A673 (cell line): ENCODE results near the gene DDAH1. TPM values are rescaled to one million over a fixed set of nuclear protein-coding genes. Genes with fewer than 3 reads are reported as not detected.

Source experiments
- BruUV-seq: library from RNA; stranded (reverse); fragments of 400-500 nt; replicated peaks from 2 replicates; lab custom pipeline; 2021; lab: Mats Ljungman, UMichigan
- CTCF ChIA-PET: fragments of 300-600 bp; sonication (Branson Sonifier 250); formaldehyde crosslinking; loops from one replicate; lab custom pipeline; 2022; ENCODE audit warnings: antibody characterized with exemption; lab: Charles Lee
- POLR2A ChIA-PET: fragments of 300-600 bp; sonication (Branson Sonifier 250); formaldehyde crosslinking; loops from one replicate; lab custom pipeline; 2022; ENCODE audit warnings: antibody characterized with exemption; ENCODE audit not compliant: low non-redundant PET; lab: Charles Lee
- DNase-seq: peaks from one replicate; pipeline ENCODE4 v3.0.0-alpha.2; 2015; ENCODE audit warnings: low spot score
- H3K27ac ChIP-seq: fragments of 200-600 bp; sonication (generic); 2 replicates; pipeline ENCODE4 v1.5.1; 2016; ENCODE audit warnings: mixed run types, low read depth, mild to moderate bottlenecking, mixed read lengths, antibody characterized with exemption, low read length; ENCODE audit not compliant: poor library complexity, severe bottlenecking
- H3K27me3 ChIP-seq: fragments of 200-600 bp; sonication (generic); replicated peaks from 2 replicates; pipeline ENCODE4 v1.6.1; 2017; ENCODE audit warnings: mixed run types, low read depth, mild to moderate bottlenecking, mixed read lengths, antibody characterized with exemption, low read length; ENCODE audit not compliant: insufficient read depth, poor library complexity
- H3K36me3 ChIP-seq: fragments of 200-600 bp; sonication (generic); 2 replicates; pipeline ENCODE4 v1.6.1; 2016; ENCODE audit warnings: mixed run types, mild to moderate bottlenecking, mixed read lengths, antibody characterized with exemption, low read length; ENCODE audit not compliant: insufficient read depth, poor library complexity, severe bottlenecking
- H3K4me1 ChIP-seq: fragments of 200-600 bp; sonication (generic); 2 replicates; pipeline ENCODE4 v1.6.1; 2017; ENCODE audit warnings: mixed run types, mild to moderate bottlenecking, mixed read lengths, antibody characterized with exemption, low read length; ENCODE audit not compliant: insufficient read depth, poor library complexity, severe bottlenecking
- H3K4me3 ChIP-seq: fragments of 200-600 bp; sonication (generic); 2 replicates; pipeline ENCODE4 v1.5.1; 2016; ENCODE audit warnings: low read depth, mixed run types, mild to moderate bottlenecking, mixed read lengths, low read length; ENCODE audit not compliant: poor library complexity, severe bottlenecking
- H3K9me3 ChIP-seq: fragments of 200-600 bp; sonication (generic); 2 replicates; pipeline ENCODE4 v1.6.1; 2016; ENCODE audit warnings: mixed run types, low read depth, mild to moderate bottlenecking, mixed read lengths, antibody characterized with exemption, low read length; ENCODE audit not compliant: poor library complexity, severe bottlenecking
- CTCF ChIP-seq: fragments of 300-800, 200-600 bp; sonication (generic); conservative IDR thresholded peaks from 2 replicates; pipeline ENCODE4 v1.5.1; 2017; ENCODE audit warnings: low read depth, mild to moderate bottlenecking, antibody characterized with exemption, low read length, moderate library complexity, mixed read lengths
- EZH2 ChIP-seq: fragments of 200-600 bp; sonication (generic); IDR thresholded peaks from 2 replicates; pipeline ENCODE4 v1.6.1; 2017; ENCODE audit warnings: borderline replicate concordance, low read depth, mild to moderate bottlenecking, mixed read lengths, antibody characterized with exemption, low read length; ENCODE audit not compliant: poor library complexity, severe bottlenecking
- intact Hi-C: fragments of 100-400 bp; cut with micrococcal nuclease; formaldehyde crosslinking; loops from one replicate; pipeline ENCODE4 v1.10.0; 2022; ENCODE audit not compliant: unreplicated experiment
- total RNA-seq: library from RNA; stranded (reverse); gene quantifications from 2 replicates; pipeline ENCODE4 v1.2.3, GENCODE V29; 2021

The DDAH1 gene
- total RNA-seq, 1 experiment from 2014 or later = 32.5 TPM

DNA sequence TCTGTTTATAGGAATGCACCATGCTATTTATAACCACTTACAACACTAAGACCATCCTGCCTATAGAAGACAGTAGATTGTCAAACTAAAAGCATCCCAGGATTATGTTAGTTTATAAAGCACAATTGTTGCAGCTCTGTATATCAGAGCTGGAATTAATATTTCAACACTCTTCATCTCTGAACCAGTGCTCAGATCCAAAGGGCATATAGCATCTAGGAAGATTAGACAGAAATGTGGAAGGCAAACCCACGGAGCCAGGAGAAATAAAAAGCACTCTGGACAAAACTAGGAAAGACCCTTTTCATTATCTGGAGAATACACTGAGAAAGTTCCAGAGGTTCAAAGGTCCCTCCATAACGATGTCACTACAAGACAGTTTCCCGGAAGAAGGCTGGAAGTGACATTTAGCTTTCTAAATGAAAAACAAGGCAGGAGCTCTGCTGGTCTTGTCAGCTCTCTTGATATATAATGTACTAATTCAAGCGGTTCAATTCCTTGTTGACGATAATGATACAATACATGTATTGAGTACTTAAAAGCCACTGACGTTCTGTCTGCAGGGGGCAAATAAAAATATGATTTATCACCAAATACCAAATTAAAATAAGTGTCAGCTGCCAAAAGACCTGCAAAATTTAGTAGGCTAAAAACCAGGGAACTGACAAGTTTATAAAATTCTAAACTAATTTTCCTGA, 96.7 kb downstream of the DDAH1 start:
- no TSS peak for BruUV-seq
- DNase-seq = no peak
- ChIA-PET POLR2A (no interaction called here), CTCF (no interaction called here)
- Histone ChIP-seq H3K27ac (peak overlapping the region; percentile 89), H3K4me3 (no peak overlapping the region), H3K27me3 (no peaks in the 10 kb centered on the region), H3K9me3 (no peaks in the 10 kb centered on the region), H3K36me3 (no peaks in the 10 kb centered on the region), H3K4me1 (peaks cover 87% of the 10 kb centered on the region)
- TF ChIP-seq EZH2 (no peak), CTCF (no peak)
- intact Hi-C loops = no loop called here

GRCh38 chr1:85366391-85367170, 98.4 kb downstream of the DDAH1 start:
- Histone ChIP-seq H3K36me3 (no peaks in the 10 kb centered on the region), H3K27me3 (no peaks in the 10 kb centered on the region), H3K4me3 (no peak overlapping the region), H3K27ac (peak overlapping the region; percentile 89), H3K4me1 (peaks cover 81% of the 10 kb centered on the region), H3K9me3 (no peaks in the 10 kb centered on the region)
- intact Hi-C loops = no loop called here
- no peak for TF ChIP-seq CTCF
- no peak for TF ChIP-seq EZH2
- POLR2A ChIA-PET = no interaction called here
- CTCF ChIA-PET = interaction anchor here (1.3 kb wide), 1 partner anchor 22 kb away, joined by 4 read pairs; no protein-coding TSS in a partner anchor
- BruUV-seq = TSS peak; percentile 99
- DNase-seq = peak; percentile 93

- no peak overlapping the region for H3K4me3 ChIP-seq
- peak overlapping the region; percentile 89 for H3K27ac ChIP-seq
- BruUV-seq = TSS peak; percentile 78
- H3K27me3 ChIP-seq = no peaks in the 10 kb centered on the region
- no peaks in the 10 kb centered on the region for H3K36me3 ChIP-seq
- ChIA-PET POLR2A (no interaction called here), CTCF (interaction anchor here (1.3 kb wide), 1 partner anchor 22 kb away, joined by 4 read pairs; no protein-coding TSS in a partner anchor)
- no peaks in the 10 kb centered on the region for H3K9me3 ChIP-seq
- intact Hi-C loops = no loop called here
- H3K4me1 ChIP-seq = peaks cover 78% of the 10 kb centered on the region
- DNase-seq = no peak
- no peak for TF ChIP-seq CTCF
- no peak for TF ChIP-seq EZH2
Measured at GRCh38 chr1:85365851-85366250, 99.1 kb downstream of the DDAH1 start.
